HepG2 (cell line): ENCODE results near the gene PRUNE1. TPM values are rescaled to one million over a fixed set of nuclear protein-coding genes. Genes with fewer than 3 reads are reported as not detected.

Experiments
- ARID3A ChIP-seq: IDR thresholded peaks from 2 replicates; pipeline ENCODE4 v1.6.1; 2012; ENCODE audit warnings: low read depth, low read length, improper control_type of control experiment
- HINFP ChIP-seq: sonication (generic); formaldehyde crosslinking; IDR thresholded peaks from 2 replicates; pipeline ENCODE4 v1.4.0; 2020; ENCODE audit warnings: low read depth, mild to moderate bottlenecking, missing genetic modification reagents
- HNRNPUL1 ChIP-seq: fragments of 200-400 bp; formaldehyde crosslinking; IDR thresholded peaks from 2 replicates; pipeline ENCODE4 v1.6.1; 2017; ENCODE audit warnings: low read depth, mild to moderate bottlenecking, low read length, moderate library complexity
- MAF1 ChIP-seq: sonication (generic); formaldehyde crosslinking; IDR thresholded peaks from 2 replicates; pipeline ENCODE4 v1.5.0; 2020; ENCODE audit warnings: missing genetic modification reagents, borderline replicate concordance
- MIXL1 ChIP-seq: IDR thresholded peaks from 2 replicates; pipeline ENCODE4 v1.6.1; 2016
- MTA1 ChIP-seq: sonication (generic); formaldehyde crosslinking; IDR thresholded peaks from 2 replicates; pipeline ENCODE4 v1.4.0; 2020; ENCODE audit warnings: missing genetic modification reagents, mild to moderate bottlenecking, borderline replicate concordance
- NCOA5 ChIP-seq: sonication (generic); formaldehyde crosslinking; IDR thresholded peaks from 2 replicates; pipeline ENCODE4 v1.4.0; 2020; ENCODE audit warnings: missing genetic modification reagents
- PRMT3 ChIP-seq: sonication (generic); formaldehyde crosslinking; IDR thresholded peaks from 2 replicates; pipeline ENCODE4 v1.8.1; 2022; ENCODE audit warnings: low read depth, mild to moderate bottlenecking, moderate library complexity, missing genetic modification reagents, borderline replicate concordance
- ZHX2 ChIP-seq, 2 experiments: sonication (generic) in 1 of 2; formaldehyde crosslinking in 1 of 2; IDR thresholded peaks; 2 replicates each; pipeline versions ENCODE4 v1.6.1 to v1.9.0; 2014 to 2022; ENCODE audit warnings: antibody characterized with exemption in 1 of 2, borderline replicate concordance in 1 of 2, inconsistent platforms in 1 of 2, low read depth in 1 of 2, missing genetic modification reagents in 1 of 2
- ZNF160 ChIP-seq: sonication (generic); formaldehyde crosslinking; IDR thresholded peaks from 2 replicates; pipeline ENCODE4 v1.8.0; 2022; ENCODE audit warnings: mild to moderate bottlenecking, inconsistent platforms, missing genetic modification reagents
- ZNF264 ChIP-seq: sonication (generic); formaldehyde crosslinking; IDR thresholded peaks from 2 replicates; pipeline ENCODE4 v1.4.0; 2020; ENCODE audit warnings: missing genetic modification reagents
- ZNF34 ChIP-seq: sonication (generic); formaldehyde crosslinking; IDR thresholded peaks from 2 replicates; pipeline ENCODE4 v1.4.0; 2020; ENCODE audit warnings: mild to moderate bottlenecking, missing genetic modification reagents, borderline replicate concordance
- ZNF382 ChIP-seq: sonication (generic); formaldehyde crosslinking; IDR thresholded peaks from 2 replicates; pipeline ENCODE4 v1.5.0; 2020; ENCODE audit warnings: missing genetic modification reagents, mild to moderate bottlenecking, borderline replicate concordance
- ZNF496 ChIP-seq: sonication (generic); formaldehyde crosslinking; IDR thresholded peaks from 2 replicates; pipeline ENCODE4 v1.8.1; 2023; ENCODE audit warnings: mild to moderate bottlenecking, moderate library complexity, missing genetic modification reagents; ENCODE audit not compliant: insufficient replicate concordance
- ZNF501 ChIP-seq: sonication (generic); formaldehyde crosslinking; IDR thresholded peaks from 2 replicates; pipeline ENCODE4 v1.5.1; 2020; ENCODE audit warnings: mild to moderate bottlenecking, moderate library complexity, missing genetic modification reagents
- ZNF570 ChIP-seq: sonication (generic); formaldehyde crosslinking; IDR thresholded peaks from 2 replicates; pipeline ENCODE4 v1.4.0; 2020; ENCODE audit warnings: mild to moderate bottlenecking, missing genetic modification reagents, borderline replicate concordance
- ZNF616 ChIP-seq: sonication (generic); formaldehyde crosslinking; IDR thresholded peaks from 2 replicates; pipeline ENCODE4 v1.5.0; 2020; ENCODE audit warnings: low read depth, mild to moderate bottlenecking, missing genetic modification reagents
- ZNF788 ChIP-seq: sonication (generic); formaldehyde crosslinking; IDR thresholded peaks from 2 replicates; pipeline ENCODE4 v1.5.0; 2020; ENCODE audit warnings: mild to moderate bottlenecking, missing genetic modification reagents, borderline replicate concordance
- ZSCAN25 ChIP-seq: sonication (generic); formaldehyde crosslinking; IDR thresholded peaks from 2 replicates; pipeline ENCODE4 v1.8.0; 2022; ENCODE audit warnings: mild to moderate bottlenecking, missing genetic modification reagents
- polyA plus RNA-seq, 8 experiments: library from polyadenylated mRNA; depleted of rRNA in 3 of 8; stranded (reverse) in 7 of 8; unstranded in 1 of 8; fragments of >200 nt; fragmentation: Illumina TruSeq in 4 of 8; extraction: Trizol in 4 of 8; gene quantifications; 2 replicates each; pipeline versions ENCODE4 v1.2.1 to v1.2.3, GENCODE V29; 2011 to 2016; ENCODE audit warnings: low read depth in 4 of 8, missing spikeins in 1 of 8, mixed read lengths in 1 of 8; ENCODE audit not compliant: insufficient read depth in 1 of 8
- total RNA-seq, 5 experiments: library from RNA; depleted of rRNA; stranded (reverse); fragments of >200 nt; fragmentation: Illumina TruSeq; extraction: Trizol; gene quantifications; 2 replicates each; pipeline ENCODE4 v1.2.3, GENCODE V29; 2016; ENCODE audit warnings: low read depth in 1 of 5

The PRUNE1 gene
- total and polyA plus RNA-seq, 2 of the 13 experiments (the other 11 are each of a cell fraction or from before 2014, with no cell fraction given), result 19.0 to 31.9 TPM

GRCh38 chr1:150981805-150982712 is 26.2 kb upstream of the PRUNE1 start, which contains the start of gene ANXA9 (continued):
- no peak for TF ChIP-seq ZNF160 (CRISPR knock-in tag)
- no peak for TF ChIP-seq ZHX2 (IDR thresholded peaks at IDR 0.05; ENCODE audit: low read depth)
- no peak for TF ChIP-seq ZHX2 (CRISPR knock-in tag; IDR thresholded peaks at IDR 0.05; ENCODE audit: borderline replicate concordance)
- TF ChIP-seq ZNF264 (CRISPR knock-in tag), result peak; percentile 72
- peak; percentile 65; the same call in 1 of the 2 replicates for TF ChIP-seq ZNF788 (CRISPR knock-in tag)
- TF ChIP-seq NCOA5 (CRISPR knock-in tag), result no peak
- no peak for TF ChIP-seq ZNF496 (CRISPR knock-in tag)
- 0 out of 2 replicates have a peak, but pooled peaks have one; percentile 34 for TF ChIP-seq ZSCAN25 (CRISPR knock-in tag)
- peak; percentile 78; the same call in 1 of the 2 replicates for TF ChIP-seq ZNF34
- no peak for TF ChIP-seq ZNF570 (CRISPR knock-in tag)
- TF ChIP-seq MAF1, result no peak
- no peak for TF ChIP-seq MIXL1 (CRISPR knock-in tag)
- no peak for TF ChIP-seq HNRNPUL1
- no peak for TF ChIP-seq ZNF616 (CRISPR knock-in tag)
- no peak for TF ChIP-seq ZNF501 (CRISPR knock-in tag)
- TF ChIP-seq HINFP (CRISPR knock-in tag), result no peak
- no peak for TF ChIP-seq ZNF382 (CRISPR knock-in tag)
- TF ChIP-seq PRMT3, result no peak
- no peak for TF ChIP-seq ARID3A
- peak; percentile 75 for TF ChIP-seq MTA1 (CRISPR knock-in tag)
